HG02973 (cell line): ENCODE data around the gene TSHZ2.
"Not testable (repeated sequence)": the region's sequence is repeated elsewhere in the genome, so short reads cannot be mapped to it uniquely, and the experiment has no call there.

ENCODE experiments used
- ATAC-seq: cut with Tn5 transposase; IDR thresholded peaks from one replicate; pipeline ENCODE4 v1.9.1; 2021; ENCODE audit warnings: moderate library complexity; ENCODE audit not compliant: unreplicated experiment

Gene TSHZ2

GRCh38 chr20:53402233-53403005 is 430.3 kb downstream of the TSHZ2 start:
- no peak for ATAC-seq

- ATAC-seq, result no peak
Measured at GRCh38 chr20:53403029-53403428, 430.9 kb downstream of the TSHZ2 start.

GRCh38 chr20:53405139-53405538 is 433.0 kb downstream of the TSHZ2 start:
- no peak for ATAC-seq

- ATAC-seq, result no peak
Measured at GRCh38 chr20:53406580-53406979, 434.4 kb downstream of the TSHZ2 start.

GRCh38 chr20:53408691-53409446 is 436.7 kb downstream of the TSHZ2 start:
- ATAC-seq, result no peak

GRCh38 chr20:53409447-53409717 is 437.2 kb downstream of the TSHZ2 start:
- ATAC-seq, result no peak

GRCh38 chr20:53411129-53411528 is 439.0 kb downstream of the TSHZ2 start:
- ATAC-seq, result no peak

GRCh38 chr20:53411891-53412290 is 439.7 kb downstream of the TSHZ2 start:
- ATAC-seq, result no peak

- no peak for ATAC-seq
Measured at GRCh38 chr20:53412577-53413185, 440.5 kb downstream of the TSHZ2 start.

GRCh38 chr20:53413186-53413631 is 441.1 kb downstream of the TSHZ2 start:
- ATAC-seq, result peak; percentile 80

- ATAC-seq, result not testable (repeated sequence)
Measured at GRCh38 chr20:53413845-53414244, 441.7 kb downstream of the TSHZ2 start.

GRCh38 chr20:53419693-53420460 is 447.7 kb downstream of the TSHZ2 start:
- no peak for ATAC-seq

GRCh38 chr20:53421343-53421742 is 449.2 kb downstream of the TSHZ2 start:
- ATAC-seq, result no peak

GRCh38 chr20:53422039-53422438 is 449.9 kb downstream of the TSHZ2 start:
- no peak for ATAC-seq

- ATAC-seq, result no peak
Measured at GRCh38 chr20:53423587-53424146, 451.5 kb downstream of the TSHZ2 start.

GRCh38 chr20:53425481-53425880 is 453.3 kb downstream of the TSHZ2 start:
- ATAC-seq, result no peak

GRCh38 chr20:53425941-53426340 is 453.8 kb downstream of the TSHZ2 start:
- ATAC-seq, result no peak

- no peak for ATAC-seq
Measured at GRCh38 chr20:53426766-53427312, 454.7 kb downstream of the TSHZ2 start.

- ATAC-seq, result no peak
Measured at GRCh38 chr20:53427951-53428350, 455.8 kb downstream of the TSHZ2 start.

GRCh38 chr20:53428588-53428987 is 456.4 kb downstream of the TSHZ2 start:
- no peak for ATAC-seq

- no peak for ATAC-seq
Measured at GRCh38 chr20:53428996-53429395, 456.8 kb downstream of the TSHZ2 start.
